Stimulated activated CD4-positive, alpha-beta T cell treated with anti-CD3 and anti-CD28 coated beads, Interleukin-4, amount 100 ng/mL, for 48 hours (primary cell): ENCODE data around the gene TMC8.
"Not testable (repeated sequence)": the region's sequence is repeated elsewhere in the genome, so short reads cannot be mapped to it uniquely, and the experiment has no call there.

Source experiments
- DNase-seq, 2 donors: peaks; one replicate each; pipeline ENCODE4 v3.0.0-alpha.2; 2020; ENCODE audit warnings: low read depth in 2 of 2

The TMC8 gene

DNA sequence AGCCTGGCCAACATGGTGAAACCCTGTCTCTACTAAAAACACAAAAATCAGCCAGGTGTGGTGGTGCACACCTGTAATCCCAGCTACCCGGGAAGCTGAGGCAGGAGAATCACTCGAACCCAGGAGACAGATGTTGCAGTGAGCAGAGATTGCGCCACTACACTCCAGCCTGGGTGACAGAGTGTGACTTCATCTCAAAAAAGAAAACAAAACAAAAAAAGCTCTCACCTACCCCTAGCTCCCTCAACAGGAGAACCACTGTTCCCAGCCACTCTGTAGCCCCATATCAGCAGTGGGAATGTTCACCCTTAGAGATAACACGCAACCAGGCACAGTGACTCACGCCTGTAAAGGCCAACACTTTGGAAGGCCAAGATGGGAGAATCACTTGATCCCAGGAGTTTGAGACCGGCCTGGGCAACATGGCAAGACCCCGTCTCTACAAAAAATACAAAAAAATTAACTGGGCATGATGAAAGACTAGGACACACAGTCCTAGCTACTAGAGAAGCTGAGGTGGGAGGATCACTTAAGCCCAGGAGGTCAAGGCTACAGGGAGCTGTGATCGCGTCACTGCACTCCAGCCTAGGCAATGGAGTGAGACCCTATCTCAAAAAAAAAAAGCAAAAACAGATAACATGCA is 5.4 kb downstream of the TMC8 start:
- DNase-seq: no peak

DNA sequence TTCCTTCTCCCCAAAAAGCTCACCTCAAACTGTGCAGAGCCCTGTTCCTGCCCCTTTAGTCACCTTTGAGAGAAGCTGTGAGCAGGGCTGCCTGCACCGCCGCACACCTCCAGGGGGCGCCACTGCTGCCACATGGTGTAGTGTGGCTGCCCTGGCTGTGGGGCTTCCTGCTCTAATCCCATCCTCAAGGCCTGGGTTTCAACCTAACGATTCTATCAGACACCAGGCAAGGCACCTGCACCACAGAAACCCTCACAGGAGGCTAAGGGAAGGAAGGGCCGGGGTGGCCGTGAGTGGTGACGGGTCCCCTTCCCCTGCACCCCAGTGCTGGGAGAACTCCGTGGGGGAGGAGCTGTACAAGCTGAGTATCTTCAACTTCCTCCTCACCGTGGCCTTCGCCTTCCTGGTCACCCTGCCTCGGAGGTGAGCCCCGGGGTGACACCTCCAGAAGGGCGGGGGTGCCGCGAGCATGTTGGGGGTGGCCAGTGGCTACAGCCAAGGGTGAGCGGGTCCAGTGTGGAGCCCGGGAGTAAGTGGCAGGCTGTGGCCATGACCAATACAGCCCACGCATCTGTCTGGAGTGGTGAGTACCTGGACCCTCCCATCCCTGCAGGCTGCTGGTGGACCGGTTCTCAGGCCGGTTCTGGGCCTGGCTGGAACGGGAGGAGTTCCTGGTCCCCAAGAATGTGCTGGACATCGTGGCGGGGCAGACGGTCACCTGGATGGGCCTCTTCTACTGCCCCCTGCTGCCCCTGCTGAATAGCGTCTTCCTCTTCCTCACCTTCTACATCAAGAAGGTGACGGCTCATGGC is 7.0 kb downstream of the TMC8 start:
- no peak for DNase-seq

DNA sequence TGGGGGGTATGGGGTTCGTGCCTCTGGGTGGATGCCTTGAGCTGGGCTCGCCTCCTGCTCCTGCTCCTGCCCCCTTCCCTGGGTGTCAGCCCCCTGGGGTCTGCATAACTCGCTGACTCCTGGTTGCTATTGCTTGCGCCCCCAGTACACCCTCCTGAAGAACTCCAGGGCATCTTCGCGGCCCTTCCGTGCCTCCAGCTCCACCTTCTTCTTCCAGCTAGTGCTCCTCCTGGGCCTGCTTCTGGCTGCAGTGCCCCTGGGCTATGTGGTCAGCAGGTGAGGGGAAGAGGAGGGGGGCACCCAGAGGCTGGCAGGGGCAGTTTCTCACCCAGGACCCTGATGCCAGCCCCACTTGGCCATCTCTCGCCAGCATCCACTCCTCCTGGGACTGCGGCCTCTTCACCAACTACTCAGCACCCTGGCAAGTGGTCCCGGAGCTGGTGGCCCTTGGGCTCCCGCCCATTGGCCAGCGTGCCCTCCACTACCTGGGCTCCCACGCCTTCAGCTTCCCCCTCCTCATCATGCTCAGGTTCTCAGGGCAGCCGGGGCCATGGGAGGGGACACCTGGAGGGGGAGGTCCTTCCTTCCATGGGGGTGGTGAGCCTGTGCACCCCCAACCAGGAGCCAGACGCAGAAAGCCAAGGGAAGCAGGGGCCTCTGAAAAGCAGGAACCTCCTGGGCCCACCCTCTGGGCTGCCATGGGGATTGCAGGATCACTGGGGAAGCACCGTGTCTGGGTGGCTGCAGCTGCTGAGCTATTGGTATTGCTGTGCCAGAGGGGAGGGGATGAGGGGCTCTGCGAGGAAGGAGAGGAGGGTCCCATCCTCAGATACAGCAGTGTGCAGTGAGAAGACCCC is 7.9 kb downstream of the TMC8 start:
- no peak for DNase-seq

GRCh38 chr17:78139861-78140168 is 9.2 kb downstream of the TMC8 start:
- DNase-seq: not testable (repeated sequence)

DNA sequence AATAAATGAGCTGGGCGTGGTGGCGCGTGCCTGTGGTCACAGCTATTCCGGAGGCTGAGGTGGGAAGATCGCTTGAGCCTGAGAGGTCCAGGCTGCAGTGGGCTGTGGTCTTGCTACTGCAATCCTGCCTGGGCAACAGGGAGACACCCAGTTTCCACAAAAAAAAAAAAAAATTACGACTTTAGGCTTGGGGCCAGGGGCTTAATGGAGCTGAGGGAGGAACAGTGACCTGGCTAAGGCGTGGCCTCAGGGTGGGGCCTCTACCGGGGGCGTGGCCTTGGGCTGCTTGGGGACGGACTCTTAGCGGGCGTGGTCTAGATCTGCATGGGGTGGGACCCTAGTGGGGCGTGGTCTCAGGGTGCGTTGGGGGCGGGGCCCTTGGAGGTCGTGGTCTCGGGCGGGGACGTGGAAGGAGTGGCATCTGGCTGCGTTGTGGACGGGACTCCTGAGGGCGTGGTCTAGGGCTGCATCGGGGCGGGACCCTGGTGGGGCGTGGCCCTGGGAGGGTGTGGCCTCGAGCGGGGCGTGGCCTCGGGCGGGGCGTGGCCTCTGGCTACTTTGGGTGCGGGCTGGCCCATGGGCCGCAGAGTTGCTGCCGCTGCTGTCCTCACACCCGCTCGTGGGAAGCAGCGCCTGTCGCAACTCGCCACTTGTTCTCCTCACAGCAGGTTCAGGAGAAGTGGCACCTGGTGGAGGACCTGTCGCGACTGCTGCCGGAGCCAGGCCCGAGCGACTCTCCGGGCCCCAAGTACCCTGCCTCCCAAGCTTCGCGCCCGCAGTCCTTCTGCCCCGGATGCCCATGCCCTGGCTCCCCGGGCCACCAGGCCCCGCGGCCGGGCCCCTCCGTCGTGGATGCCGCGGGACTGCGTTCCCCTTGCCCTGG is 9.8 kb downstream of the TMC8 start:
- peak; percentile 92 to 98 for DNase-seq

DNA sequence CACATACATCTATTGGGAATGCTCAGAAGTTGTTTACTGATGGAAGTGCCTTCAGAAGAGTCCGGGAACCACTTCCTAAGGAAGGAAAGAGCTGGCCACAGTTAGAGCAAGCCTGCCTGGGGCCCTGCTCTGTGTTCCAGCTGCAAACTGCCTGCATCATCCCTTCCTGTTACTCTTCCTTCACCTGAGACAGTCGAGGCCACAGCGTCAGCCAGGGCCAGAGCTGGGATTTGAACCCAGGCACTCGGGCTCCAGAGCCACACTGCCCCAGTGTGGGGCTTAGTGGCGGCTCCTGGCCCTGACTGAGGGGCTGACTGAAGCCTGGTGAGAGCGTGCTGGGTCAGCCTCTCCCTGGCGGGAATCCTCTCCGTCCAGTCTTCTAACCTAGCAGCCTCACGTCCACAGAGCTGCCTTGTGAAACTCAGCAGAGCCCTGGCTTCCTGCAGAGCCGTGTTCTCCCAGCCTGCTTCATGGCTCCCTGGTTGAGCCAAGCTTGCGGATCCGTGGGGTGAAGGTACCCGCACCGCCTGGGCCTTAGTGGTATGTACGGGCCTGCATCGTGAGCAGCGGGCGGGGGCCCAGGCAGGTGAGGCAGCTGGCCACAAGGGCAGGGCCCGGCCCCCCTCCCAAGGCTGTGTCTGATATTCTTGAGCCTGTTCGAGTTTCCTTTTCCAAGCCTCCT is 11.0 kb downstream of the TMC8 start:
- DNase-seq: no peak

DNA sequence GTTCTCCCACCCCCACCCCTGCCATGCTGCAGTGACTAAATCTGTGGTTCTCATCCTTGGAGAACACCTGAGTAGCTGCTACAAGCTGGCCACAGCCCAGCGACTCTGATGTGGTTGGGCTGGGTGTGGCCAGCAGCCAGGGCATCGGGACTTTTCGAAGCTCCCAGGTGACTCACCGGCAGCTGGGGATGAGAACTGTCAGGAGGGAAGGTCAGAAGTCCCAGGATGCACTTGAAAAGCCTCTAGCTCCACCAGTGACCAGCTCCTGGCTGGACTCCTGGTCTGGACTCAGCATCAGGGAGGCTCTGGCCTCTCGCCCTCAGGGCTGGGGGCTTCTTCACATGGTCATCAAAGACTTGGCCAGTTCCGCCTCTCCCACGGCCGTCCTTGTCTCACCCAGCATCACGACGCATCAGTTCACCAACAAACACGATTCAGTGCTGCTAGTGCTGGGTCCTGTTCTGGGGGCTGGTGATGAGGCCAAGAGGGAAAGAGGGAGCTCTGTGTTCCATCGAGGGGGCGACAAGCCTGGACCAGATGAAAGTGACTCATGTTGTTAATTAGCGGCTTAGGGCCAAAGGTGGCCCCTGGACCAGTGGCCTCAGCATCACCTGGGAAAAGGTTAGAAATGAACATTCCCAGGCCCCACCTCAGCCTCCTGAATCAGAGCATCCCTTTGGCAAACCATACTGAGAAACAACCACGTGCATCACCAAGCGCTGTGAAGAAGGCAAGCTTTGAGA is 11.7 kb downstream of the TMC8 start:
- no peak for DNase-seq

DNA sequence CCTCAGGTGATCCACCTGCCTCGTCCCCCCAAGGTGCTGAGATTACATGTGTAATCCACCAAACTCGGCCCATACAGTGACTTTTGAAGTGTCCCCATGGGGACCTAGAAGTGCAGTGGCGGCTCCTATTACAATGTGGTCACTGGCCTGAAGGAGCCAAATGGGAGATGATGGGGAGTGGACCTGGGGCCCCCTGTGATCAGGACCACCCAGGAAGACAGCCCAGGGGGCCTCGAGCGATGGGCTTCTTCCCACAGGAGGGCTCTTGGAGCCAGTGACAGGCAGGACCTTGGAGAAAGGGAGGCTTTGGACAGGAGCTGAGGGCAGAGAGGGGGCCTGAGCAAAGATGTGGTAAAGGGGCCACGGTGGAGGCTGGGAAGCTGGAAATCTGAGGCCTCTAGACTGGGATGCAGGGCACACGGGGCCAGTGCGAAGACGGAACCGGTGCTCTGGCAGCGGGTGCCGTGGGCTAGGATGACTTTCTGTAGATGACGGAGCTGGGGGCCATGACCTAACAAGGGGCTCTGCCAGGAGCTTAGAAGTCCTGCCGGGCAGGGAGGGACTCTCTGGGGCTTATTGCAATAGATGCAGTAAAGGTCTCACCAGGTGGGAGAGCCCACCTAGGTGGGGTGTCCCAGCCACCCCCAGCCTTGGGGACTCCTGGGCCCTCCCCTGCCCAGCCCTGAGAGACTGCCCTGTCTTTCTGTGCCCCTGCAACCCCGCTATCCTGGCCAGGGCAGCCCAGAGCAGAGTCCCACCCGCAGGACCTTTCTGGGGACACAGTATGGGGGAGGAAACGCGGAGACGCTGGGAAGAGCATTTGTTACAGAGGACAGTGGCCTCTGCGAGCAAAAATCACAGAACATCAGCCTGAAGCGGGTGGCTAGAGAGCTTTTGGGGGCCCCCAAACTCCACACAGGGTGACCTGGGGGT is 12.9 kb downstream of the TMC8 start:
- DNase-seq: no peak

DNA sequence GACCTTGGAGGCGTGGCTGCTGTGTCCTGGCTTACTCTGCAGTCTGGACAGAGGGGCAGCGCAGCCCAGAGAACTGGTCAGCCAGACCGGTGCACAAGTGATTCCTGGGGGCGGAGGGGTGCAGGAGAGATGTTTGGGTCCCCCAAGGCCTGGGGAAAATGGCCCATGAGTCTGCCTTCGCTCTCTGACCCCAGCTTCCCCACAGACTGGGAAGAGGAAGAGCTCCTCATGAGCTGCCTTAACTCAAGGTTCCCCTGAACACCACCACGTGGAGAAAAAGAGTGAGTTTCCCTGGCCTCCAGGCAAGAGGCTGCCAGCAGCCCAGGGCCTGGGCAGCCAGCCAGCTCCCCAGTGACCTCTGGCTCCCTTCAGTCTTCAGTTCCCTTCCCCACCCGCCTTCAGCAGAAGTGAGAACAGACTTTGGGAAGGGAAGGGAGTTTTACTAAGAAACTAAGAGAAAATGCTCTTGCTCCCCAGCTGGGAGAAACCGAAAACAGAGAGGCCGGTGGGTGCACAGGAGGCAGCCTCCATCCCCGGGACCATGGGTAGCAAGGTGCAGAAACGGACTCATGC is 13.7 kb downstream of the TMC8 start:
- DNase-seq: no peak

DNA sequence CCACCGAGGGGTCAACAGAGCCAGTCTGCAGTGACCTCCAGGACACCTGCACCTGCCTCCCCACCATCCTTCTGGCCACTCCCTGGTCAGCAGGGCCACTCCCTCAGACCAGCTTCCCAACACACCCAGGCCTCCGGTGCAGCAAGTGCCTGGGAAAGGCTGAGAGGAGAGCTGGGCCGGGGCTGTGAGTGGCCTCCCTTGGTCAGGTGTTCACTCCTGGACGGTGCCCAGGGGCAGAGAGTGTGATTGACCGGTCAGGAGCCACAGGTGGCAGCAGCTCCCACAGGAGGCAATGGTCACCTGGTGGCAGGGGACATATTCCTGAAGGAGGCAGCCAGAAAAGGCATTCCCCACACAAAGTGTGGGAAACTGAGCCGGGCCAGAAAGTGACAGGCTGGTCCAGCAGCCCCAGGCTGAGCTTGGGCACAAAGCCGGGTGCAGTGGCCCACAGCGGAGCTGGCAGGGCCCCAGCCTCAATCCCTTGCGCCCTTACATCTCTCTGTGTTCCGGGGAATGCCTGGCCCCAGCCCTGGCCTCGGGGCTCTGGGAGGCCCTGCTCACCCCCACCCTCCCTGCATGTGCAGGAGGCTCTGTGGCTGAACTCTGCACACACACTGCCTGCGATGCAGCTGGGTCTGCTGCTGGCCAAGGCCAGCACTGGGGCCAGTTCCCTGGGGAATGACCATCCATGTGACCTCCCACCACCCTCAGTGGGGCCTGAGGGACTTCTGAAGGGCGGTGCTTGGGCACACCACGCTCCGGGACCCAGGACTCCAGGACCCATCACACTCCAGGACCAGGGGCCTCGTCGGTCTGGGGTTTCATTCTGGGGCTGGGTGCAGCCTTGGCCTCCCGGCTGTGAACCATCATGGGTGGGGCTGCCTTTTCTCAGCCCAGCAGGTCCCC is 14.4 kb downstream of the TMC8 start:
- DNase-seq: no peak

GRCh38 chr17:78146471-78146869 is 15.9 kb downstream of the TMC8 start:
- DNase-seq: no peak

DNA sequence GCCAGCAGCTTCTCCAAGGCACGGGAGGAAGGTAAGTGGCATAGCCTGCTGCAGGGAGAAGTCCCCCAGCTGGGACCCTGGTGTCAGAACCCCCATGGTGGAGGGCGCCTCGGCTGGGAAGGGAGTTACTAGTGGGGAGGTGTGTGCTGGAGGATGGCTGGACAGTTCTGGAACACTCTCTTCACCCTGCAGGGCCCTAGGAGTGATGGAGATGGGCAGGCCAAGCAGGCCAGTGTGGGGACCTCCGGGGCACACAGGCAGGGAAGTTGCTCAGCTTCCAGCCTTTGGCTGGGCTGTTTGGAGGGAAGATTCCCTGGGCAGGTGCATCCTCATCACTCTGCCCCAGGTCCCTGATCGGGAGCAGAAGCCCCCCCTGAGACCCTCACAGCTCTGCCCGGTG is 16.3 kb downstream of the TMC8 start:
- DNase-seq: no peak

- no peak for DNase-seq
These were observed 16.9 kb downstream of the TMC8 start for GRCh38 chr17:78147315-78147998.

GRCh38 chr17:78148286-78149016 is 17.9 kb downstream of the TMC8 start:
- DNase-seq: no peak

GRCh38 chr17:78151514-78152008 is 21.0 kb downstream of the TMC8 start:
- DNase-seq: no peak
